Astrocyte of the cerebellum (primary cell): ENCODE data around the gene APOL6.

Experiments
- DNase-seq: peaks from one replicate; pipeline ENCODE4 v3.0.0-alpha.2; 2011; ENCODE audit warnings: low read depth
- H3K4me3 ChIP-seq: 2 replicates; pipeline ENCODE4 v1.5.1; 2011; ENCODE audit warnings: mild to moderate bottlenecking, low read depth, low read length, moderate library complexity
- CTCF ChIP-seq: IDR thresholded peaks from 2 replicates; pipeline ENCODE4 v1.5.1; 2012; ENCODE audit warnings: low read length, low read depth, moderate library complexity, mild to moderate bottlenecking; ENCODE audit errors: missing control alignments
- in situ Hi-C: cut with HindIII; loops from 2 replicates; pipeline ENCODE4 v1.10.0; 2017; ENCODE audit warnings: low sequenced_read_pairs

The APOL6 gene

GRCh38 chr22:35610741-35611140 is 37.5 kb upstream of the APOL6 start:
- in situ Hi-C loops, result no loop called here
- no peak overlapping the region for H3K4me3 ChIP-seq
- TF ChIP-seq CTCF, result no peak
- no peak for DNase-seq

GRCh38 chr22:35611200-35611890 is 36.9 kb upstream of the APOL6 start:
- no peak overlapping the region for H3K4me3 ChIP-seq
- DNase-seq, result no peak
- in situ Hi-C loops, result no loop called here
- no peak for TF ChIP-seq CTCF

DNA sequence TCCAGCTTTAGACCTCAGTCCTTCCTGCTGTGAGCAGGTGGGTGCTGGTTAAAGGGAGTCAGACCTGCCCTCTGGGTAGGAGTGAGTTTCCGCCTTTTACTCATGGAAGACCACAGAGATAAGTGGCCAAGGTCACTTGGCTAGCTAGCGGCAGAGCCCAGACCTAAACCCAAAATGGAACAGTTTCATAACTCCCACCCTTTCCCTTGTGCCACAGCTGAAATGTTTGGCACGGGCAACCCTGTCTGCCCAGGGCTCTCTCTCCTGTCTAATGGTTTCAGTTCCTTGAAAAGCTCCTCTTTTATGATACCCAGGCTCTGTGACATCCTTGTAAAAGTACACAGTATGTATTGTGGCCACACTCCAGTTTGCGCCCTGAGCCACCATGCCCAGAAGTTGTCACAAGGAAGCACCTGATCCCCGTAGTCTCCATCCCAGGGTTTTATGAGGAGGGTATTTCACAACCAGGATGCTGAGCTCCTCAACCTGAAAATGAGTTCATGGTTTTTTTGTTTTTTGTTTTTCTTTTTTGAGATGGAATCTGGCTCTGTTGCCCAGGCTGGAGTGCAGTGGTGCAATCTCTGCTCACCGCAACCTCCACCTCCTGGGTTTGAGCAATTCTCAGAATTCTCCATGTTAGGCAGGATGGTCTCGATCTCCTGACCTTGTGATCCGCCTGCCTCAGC is 36.2 kb upstream of the APOL6 start:
- no peak for TF ChIP-seq CTCF
- no peak for DNase-seq
- H3K4me3 ChIP-seq, result no peak overlapping the region
- in situ Hi-C loops, result no loop called here

GRCh38 chr22:35612903-35613302 is 35.3 kb upstream of the APOL6 start:
- no peak overlapping the region for H3K4me3 ChIP-seq
- no peak for TF ChIP-seq CTCF
- DNase-seq, result no peak
- in situ Hi-C loops, result no loop called here

DNA sequence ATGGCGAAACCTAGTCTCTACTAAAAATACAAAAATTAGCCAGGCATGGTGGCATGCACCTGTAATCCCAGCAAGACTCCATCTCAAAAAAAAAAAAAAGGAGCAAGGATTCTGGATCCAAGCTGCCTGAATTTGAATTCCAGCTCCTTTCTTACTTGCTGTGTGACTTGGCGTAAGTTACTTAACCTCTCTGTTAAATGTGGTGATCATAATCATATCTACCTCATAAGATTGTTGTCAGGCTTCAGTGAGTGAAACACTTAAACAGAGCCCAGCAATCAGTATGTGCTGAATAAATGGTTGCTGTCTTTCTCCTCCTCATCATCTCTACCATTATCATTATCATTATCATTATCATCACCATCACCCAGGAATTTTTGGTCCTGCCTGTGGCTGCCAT is 33.8 kb upstream of the APOL6 start:
- in situ Hi-C loops, result no loop called here
- TF ChIP-seq CTCF, result no peak
- no peak overlapping the region for H3K4me3 ChIP-seq
- DNase-seq, result no peak

GRCh38 chr22:35615156-35615555 is 33.1 kb upstream of the APOL6 start:
- no peak for DNase-seq
- TF ChIP-seq CTCF, result no peak
- H3K4me3 ChIP-seq, result no peak overlapping the region
- in situ Hi-C loops, result no loop called here
